ENCODE data around the gene IFNGR1.

The IFNGR1 gene

GRCh38 chr6:137150072-137150471 is 69.1 kb downstream of the IFNGR1 start:
- no peak for DNase-seq (ENCODE audit: low read depth)

DNA sequence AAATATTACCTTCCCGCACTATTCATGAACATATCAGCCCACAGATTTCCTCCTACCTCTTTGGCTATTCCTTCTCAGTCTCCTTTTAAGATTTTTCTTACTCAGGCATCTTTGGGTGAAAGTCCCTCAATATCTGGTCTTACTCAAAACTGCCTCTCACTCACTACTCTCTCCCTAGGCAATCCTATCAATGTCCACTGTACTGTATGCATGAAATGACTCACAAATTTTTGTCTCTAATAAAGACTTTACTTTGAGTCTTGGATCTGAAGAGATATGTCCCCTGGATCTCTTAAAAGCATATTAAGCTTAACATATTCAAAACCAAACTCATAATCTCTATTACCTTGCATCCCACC is 70.2 kb downstream of the IFNGR1 start:
- DNase-seq (ENCODE audit: low read depth) = no peak

DNA sequence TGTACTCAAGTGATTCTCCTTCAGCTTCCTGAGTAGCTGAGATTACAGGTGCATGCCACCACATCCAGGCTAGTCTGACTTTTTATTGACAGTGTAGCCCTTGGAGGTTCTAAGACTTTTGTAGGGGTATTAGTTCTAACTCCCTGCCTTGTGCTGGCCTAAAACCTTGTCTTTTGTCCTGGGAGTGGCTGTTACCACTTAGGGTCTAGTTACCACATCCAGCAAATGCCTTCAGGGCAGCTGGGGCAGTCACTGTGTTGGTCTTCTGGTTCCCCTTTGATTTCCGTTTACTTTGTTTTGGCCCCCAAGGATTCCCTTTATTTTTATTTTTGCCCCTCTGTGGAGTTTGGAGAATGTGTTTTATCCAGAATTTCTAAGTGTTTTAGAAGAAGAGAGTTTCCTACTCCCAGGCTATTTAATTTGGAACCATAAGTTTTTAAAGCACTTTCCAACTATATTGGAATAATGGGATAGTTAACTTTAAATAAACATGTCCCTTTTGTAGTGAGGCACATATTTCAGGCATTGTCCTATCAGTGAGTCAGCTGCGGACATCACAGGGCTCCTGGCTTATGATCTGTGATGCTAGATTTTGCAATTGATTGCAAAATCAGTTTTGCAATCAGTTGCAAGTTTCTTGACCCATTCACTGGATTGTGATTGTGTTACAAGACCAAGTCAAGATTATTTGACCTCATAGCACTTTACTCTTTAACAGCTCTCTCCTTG is 70.7 kb downstream of the IFNGR1 start:
- DNase-seq (ENCODE audit: low read depth) = no peak
